Omental fat pad (tissue), 4 donors: ENCODE measurements around the gene TXNRD2. TPM values are rescaled to one million over a fixed set of nuclear protein-coding genes. Genes with fewer than 3 reads are reported as not detected.

Source experiments
- ATAC-seq: fragments of 150-250 bp; one replicate; pipeline ENCODE4 v1.9.1; 2016; ENCODE audit warnings: mild to moderate bottlenecking, moderate library complexity; ENCODE audit not compliant: low FRiP score
- DNase-seq: peaks from one replicate; pipeline ENCODE4 v3.0.0-alpha.2; 2019; ENCODE audit warnings: low spot score
- CTCF ChIP-seq, 3 donors: fragments of 450-650 bp; IDR thresholded peaks; one replicate each; pipeline ENCODE4 v1.5.1; 2016 to 2017; ENCODE audit warnings: antibody characterized with exemption in 3 of 3, mild to moderate bottlenecking in 3 of 3, moderate library complexity in 2 of 3
- total RNA-seq, 4 donors: library from RNA; depleted of rRNA; stranded (reverse); fragments of >200 nt; gene quantifications; one replicate each; pipeline ENCODE4 v1.1.0, GENCODE V29; 2016

TXNRD2 gene
- total RNA-seq, 4 donors from 2014 or later: 10.1 to 24.4 (median 15.1) TPM

- no peak for ATAC-seq
- TF ChIP-seq CTCF (IDR thresholded peaks at IDR 0.05): no peak
- no peak for DNase-seq
Measured at GRCh38 chr22:19852177-19852781, 89.3 kb downstream of the TXNRD2 start.

DNA sequence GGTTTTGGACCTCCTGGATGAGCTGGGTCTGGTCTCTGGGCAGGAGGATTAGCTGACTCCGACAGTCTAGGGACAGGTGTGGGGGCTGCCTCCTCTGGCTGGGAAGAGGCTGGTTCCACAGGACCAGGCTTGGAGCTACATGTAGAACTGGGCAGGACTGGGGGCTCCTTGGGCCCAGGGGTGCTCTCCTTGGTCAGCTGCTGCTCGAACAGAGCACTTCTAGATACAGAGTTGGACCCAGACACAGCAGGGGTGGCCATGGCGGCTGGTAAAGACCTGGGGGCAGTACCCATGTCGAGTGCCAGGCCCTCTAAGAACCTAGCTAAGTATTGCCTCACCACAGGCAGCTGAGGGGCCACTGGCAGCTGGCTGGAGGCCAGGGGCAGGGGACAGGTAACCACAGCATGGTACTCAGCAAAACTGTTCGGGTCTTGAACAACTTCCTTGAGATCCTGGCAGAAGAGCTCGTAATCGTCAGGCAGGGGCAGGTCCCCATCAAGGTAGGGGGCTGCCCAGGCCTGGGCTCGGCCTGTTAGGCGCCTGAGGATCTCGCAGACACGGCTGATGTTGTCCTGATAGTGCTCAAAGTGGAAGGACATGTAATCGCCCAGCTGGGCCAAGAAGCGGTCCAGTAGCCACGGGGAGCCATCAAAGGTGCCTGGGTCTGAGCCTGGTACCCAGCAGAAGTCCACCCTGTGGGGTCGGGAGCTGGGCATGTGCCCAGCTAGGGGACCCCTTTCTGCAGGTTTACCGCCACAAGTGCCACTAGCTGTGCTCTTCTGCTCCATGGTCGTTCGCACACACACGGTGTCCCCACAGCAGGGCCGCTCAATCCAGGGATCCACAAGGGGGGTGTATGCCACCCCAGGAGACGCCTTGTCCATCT, 90.1 kb downstream of the TXNRD2 start:
- no peak for ATAC-seq
- DNase-seq: no peak
- no peak for TF ChIP-seq CTCF (IDR thresholded peaks at IDR 0.05)

- no peak for TF ChIP-seq CTCF (IDR thresholded peaks at IDR 0.05)
- DNase-seq: no peak
- ATAC-seq: no peak
Measured at GRCh38 chr22:19850763-19851109, 90.9 kb downstream of the TXNRD2 start.

DNA sequence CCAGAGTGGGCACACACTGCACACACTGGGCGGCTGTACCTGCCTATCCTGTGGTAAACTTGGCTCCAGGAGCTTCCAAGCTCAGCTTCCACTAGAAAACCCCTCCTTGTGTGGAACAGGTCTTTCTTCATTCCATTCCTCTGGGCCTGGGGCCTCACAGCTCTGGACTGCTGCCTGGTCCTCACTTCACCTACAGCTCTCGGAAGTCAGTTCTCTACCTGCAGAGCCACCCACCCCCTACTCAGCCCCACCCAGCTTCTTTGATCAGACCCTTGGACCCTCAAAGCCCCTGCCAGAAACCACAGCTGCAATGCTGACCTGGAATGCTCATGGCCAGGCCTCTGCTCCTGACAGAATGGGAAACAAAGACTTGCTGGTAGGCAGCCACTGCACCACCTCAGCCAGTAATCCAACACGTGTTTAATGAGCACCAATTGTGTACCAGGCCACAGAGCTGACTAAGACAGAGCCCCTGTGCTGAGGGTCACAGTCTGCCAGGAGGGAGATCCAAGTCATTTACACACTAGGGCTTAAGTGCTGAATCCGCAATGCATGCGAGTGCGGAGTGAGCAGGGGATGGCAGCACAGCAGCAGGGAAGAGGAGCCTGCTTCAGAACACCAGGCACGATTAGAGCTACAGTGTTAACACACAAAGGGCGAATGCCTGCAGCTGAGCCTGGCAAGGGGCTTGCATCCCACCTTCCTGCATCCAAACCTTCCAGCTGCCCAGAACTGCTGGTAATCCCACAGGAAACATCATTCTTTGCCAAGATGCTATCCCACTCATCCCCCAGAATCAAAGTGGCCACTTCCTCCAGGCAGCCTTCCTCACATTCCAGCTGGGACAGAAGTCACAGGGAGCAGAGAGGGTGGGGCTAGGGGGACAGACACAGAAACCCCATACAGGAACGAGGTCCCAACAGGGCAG, 91.5 kb downstream of the TXNRD2 start:
- TF ChIP-seq CTCF (IDR thresholded peaks at IDR 0.05): no peak
- no peak for ATAC-seq
- no peak for DNase-seq

DNA sequence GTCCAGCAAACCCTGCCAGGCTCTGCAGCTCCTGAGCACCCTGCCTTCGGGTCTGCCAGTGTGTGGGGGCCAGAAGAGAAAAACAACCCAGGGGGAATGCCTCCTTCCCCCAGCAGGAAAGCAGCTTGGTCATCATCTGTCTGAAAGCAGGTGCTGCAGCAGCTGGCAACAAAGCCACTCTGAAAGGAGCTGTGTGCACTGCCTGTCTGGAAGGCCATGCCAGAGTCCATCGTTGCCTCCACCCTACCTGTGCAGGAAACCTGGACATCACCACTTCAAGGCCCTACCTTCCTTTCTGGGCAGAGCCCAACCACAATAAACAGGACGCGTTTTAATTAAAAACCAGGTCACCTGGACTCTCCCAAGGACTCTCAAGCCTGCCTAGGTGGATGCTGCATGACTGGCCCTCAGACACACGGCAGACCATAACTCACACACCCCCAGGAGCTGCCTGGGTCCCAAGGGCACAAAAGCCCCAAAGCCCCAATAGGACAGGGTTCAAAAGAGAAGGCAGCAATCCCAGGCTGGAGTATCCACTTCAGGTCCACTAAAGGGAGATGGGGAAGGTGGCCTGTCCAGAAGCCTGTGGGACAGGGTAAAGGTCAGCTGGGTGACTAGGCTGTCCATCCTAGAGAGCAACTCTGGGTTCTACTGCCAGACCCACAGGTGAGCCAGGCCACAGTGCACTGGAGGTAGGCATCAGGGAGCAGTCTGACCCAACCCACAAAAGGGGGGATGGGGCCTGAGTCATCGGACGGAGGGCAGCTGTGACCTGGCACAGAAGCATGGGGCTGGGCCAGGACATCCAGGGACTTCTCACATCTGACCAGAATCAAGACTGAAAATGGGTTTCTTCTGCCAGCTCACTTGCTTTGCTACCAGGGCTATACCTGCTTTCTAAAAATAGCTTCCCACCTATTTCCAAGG, 93.1 kb downstream of the TXNRD2 start:
- DNase-seq (no peak), ATAC-seq (no peak)
- TF ChIP-seq CTCF (IDR thresholded peaks at IDR 0.05): no peak

GRCh38 chr22:19847345-19847632, 94.3 kb downstream of the TXNRD2 start:
- no peak for ATAC-seq
- TF ChIP-seq CTCF (IDR thresholded peaks at IDR 0.05): no peak
- no peak for DNase-seq
